HG03354 (cell line): ENCODE results near the gene CCDC172.

Source experiments
- ATAC-seq: cut with Tn5 transposase; IDR thresholded peaks from one replicate; pipeline ENCODE4 v1.9.1; 2021; ENCODE audit warnings: mild to moderate bottlenecking; ENCODE audit not compliant: unreplicated experiment, poor library complexity, severe bottlenecking

CCDC172 gene, protein sequence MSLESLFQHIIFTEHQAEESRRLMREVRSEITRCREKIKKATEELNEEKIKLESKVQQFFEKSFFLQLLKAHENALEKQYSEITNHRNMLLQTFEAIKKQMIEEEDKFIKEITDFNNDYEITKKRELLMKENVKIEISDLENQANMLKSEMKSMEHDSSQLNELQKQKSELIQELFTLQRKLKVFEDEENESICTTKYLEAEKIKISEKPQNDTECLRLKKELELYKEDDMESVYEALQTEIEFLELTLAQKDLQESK

DNA sequence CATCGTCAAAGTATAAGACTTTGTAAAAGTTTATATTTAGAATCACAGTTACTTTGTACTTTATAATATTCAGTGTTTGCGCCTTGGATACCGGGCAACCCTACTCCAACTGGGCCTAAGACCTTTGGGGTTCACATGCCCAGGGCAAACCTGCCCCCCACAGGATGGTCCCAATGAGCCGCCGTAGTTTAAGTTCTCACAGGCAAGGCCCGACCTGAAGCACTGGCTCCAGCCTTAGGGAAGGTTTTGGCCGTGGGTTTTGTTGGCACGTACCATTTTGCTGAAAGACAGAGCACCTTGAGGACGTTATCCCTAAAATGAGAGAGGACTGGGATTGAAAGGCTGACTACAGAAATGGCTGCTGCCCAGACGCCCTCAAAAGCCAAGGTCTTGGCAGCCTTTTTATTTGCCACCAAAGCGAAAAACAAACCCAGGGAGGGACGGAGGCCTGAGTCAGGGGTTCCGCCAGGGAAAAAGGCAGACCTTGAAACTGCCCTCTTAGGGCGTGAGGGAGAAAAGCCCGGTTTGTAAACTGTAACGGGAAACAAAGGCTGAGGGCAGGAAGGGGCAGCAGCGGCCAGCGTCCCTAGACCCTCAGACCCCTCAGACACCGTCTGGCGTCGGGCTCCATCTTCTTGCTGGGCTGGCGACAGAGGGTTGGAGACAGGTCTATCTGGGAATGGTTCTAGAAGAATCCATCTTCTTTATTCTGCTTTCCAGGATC lies at the start of gene CCDC172:
Gene CCDC172 (plus strand): TSS at position 222 of the 724 bp plus-strand sequence. CDS start 564 bp downstream, outside the sequence.
- ATAC-seq, result no peak

DNA sequence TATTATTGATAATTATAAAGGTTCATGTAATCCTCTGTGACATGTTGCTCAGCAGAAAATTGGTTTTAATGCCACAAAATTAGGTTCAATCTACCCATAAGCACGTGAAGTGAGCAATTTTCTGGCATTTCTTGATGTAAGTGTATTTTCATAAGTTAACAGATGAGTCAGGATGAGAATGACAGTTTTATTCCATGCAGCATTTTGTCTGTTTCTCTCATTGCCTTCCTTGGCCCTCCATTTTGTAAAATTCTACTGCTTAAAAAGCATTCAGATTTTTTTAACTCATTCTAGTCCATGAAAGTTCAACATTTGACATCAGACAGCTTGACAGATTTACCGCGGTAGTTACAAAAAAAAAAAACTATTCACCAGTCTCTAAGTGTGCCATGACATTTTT lies 47.3 kb upstream of the CCDC172 start:
- no peak for ATAC-seq

DNA sequence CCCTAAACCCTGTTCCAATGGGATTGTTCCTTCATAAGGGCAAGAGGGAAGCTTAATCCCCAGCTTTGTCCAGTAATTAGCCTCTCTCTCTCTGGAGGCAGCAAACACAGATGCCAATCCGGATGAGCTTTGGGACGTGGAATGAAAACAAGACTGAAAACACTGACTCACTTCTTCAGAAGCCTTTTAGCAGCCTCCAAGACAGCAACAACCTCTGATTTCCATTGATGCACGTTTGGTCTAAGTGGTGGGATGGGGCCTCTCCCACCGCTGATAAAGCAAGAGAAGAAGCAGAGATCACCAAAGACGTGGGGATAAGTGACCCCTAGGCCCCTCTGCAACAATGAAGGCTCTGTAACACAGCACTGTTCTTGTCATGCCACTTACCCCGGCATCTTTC lies 45.4 kb upstream of the CCDC172 start:
- no peak for ATAC-seq

DNA sequence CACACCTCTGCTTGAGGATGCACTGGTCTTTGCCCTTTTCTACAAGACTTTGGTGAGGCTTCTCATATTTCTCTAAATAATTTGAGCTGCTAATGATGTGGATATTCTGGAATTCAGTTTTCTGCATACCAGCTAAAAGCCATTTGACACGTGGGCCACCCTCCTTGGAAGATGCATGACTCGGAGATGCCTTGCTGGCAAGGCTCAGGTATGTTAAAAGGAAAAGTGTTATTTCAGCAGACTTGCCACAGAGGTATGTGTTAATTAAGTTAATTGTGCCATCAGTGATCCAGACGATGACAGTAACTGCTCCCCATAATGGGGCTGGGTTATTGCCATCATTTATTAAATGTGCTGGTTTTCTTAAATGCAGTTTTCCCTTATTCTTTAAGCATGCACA lies 42.5 kb upstream of the CCDC172 start:
- no peak for ATAC-seq

DNA sequence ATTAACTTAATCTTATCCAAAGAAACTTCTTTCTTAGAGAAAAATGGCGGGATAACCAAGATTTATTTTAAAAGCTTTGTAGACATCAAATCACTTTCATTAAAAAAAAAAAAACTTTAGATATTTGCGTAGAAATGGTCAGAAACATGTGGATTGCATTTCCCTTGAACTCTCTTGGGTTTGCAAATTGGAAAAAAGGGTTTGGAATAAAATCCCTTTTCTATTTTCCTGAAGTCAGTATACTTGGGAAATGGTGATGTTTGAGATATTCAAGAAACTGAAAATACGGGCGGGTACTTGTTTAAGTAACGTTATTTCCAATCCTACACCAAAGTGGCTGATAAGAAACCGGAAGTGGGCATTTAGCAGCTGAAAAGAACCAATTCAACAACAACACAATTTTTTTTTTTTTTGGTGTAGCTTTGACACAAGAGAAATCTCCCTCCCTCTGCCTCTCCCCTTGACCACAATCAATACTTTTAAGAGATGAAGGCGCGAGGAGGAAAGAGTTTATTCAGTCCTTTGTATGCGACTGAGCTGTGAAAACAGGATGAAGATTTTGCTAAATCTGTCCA lies 37.5 kb upstream of the CCDC172 start:
- no peak for ATAC-seq

DNA sequence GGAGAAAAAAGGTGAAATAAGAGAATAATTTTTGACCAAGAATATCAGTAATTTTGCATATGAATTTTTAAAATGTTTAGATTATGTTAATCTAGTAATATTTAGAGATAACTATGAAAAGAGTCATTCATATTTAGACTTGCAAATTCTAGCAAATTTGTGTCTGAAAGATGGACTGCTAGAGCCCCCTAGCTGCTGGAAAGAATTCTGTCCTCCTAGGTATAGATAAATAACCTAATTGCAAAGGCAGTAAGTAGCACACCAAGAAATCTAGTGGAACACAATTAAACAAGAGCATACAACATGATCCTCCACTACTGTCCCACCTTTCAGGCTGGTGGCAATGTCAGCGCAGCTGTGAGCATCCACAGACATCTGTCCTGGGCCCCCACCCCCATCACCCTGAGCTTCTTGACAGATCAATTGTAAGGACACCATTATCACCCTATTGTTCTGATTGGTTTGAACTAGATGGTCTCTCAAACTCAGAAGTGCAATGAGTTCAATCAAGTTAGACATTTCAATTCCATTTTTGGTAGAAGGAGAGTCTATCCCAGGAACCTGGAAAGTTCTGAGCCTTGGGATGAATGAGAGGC lies 36.2 kb upstream of the CCDC172 start:
- peak; percentile 64 for ATAC-seq

DNA sequence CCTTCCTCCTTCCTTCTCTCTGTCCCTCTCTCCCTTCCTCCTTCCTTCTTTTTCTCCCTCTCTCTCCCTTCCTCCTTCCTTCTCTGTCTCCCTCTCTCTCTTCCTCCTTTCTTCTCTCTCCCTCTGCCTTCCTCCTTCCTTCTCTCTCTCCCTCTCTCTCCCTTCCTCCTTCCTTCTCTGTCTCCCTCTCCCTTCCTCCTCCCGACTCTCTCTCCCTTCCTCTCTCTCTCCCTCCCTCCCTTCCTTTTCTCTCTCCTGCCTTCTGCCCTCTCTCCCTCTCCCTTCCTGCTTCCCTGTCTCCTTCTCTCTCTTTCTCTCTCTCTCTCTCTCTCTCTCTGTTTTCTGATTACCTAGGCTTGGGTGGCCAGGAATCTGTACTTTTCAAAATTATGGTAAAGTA lies 34.6 kb upstream of the CCDC172 start:
- no peak for ATAC-seq

DNA sequence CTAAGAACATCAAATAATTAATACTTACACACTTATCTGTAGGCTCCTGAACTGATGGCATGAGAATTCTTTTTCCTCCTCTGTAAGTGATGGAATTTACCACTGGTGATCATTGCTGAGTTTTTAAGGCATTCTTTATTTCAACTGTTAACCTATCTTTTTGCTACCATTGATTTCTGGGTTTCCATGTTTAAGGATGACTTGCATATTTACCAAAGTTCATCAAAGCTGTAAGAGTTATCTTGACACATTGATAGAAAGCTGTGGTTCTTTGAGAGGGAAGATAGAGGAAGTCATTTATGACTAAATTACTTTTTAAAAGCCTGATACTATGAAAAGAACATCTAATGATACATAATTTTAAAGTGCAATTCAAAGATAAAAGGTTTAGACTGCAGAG lies 31.8 kb upstream of the CCDC172 start:
- no peak for ATAC-seq

DNA sequence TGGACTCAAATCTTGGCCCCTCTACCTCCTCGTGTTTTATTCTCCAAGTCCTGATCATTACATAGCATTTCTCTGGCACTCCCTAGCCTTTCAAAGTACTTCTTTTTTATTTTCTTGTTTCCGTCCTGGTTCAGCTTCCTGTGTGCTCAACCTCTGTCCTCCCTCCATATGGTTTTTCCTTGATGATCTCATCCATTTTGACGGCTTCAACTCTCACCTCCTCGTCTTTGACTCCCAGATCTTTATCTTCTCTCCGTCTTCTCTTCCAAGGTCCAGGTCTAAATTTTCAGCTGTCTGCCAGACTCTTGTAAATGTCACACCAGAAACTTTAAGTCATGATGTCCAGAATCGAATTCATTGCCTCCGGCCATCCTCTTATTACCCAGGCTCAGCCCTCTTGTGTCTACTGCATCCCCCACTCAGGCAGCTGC lies 27.9 kb upstream of the CCDC172 start:
- no peak for ATAC-seq

DNA sequence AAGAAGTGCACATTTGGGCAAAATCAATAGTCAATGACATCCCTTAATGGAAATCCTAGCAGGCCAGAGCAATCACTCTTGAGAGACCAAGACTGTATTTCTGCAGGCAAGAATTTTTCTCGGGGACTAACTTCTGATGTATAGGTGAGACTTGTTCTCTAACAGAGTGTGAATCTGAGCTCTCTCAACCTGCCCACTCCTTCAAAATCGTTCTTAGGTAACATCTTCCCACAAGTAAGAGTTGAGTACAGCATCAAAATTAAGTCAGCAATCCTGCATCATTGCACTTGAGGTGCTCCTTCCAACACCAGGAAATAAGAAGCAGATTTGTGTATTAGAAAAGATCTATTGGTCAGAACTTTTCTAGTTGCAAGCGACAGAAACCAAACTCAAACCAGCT lies 25.7 kb upstream of the CCDC172 start:
- ATAC-seq, result no peak

DNA sequence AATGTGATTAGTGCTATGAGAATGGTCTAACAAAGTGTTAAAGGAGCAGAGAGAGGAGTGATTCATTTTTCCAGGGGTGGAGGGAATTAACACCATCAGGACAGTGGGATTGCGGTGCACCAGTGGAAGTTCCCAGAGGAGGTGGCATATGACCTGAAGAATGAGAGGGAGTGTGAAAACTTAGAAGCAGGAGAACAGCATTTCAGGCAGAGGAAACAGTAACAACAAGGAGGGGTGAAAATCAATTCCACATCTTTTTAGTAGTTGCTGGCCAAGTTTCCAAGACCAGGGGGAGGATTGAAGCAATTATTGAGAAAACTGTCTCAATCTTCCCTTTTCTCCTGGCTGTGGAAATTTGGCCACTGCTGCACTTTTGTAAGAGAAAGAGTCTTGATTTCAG lies 23.7 kb upstream of the CCDC172 start:
- ATAC-seq, result no peak

DNA sequence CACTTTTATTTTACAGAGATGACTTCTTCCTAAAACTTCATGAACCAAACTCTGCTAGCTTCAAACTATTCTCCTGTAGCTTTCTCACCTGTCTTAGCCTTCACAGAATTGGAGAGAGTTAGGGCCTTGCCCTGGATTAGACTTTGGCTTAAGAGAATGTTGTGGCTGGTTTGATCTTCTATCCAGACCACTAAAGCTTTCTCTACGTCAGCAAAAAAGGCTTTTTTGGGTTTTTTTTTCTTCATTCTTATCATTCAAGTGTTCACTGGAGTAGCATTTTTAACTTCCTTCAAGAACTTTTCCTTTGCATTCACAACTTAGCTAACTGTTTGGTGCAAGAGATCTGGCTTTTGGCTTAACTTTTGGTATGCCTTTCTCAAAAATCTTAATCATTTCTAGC lies 19.3 kb upstream of the CCDC172 start:
- ATAC-seq, result no peak

DNA sequence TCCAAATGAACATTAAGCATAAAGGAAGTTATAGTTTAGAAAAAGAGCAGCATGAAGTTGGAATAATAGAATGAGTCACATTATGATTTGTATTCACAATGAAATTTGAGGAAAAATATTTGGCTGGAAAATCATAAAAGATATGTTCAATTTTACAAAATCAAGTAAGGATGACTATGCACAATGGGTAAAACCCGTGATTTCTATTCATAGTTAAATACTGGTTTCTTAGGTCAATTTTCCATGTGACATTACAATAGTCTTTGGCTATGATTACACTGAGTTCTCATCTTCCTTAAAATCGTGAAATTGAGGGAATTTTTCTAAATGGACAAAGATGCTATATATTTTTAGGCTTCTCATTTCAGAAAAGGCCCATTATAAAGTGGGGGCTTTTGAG lies 17.4 kb upstream of the CCDC172 start:
- ATAC-seq, result no peak

DNA sequence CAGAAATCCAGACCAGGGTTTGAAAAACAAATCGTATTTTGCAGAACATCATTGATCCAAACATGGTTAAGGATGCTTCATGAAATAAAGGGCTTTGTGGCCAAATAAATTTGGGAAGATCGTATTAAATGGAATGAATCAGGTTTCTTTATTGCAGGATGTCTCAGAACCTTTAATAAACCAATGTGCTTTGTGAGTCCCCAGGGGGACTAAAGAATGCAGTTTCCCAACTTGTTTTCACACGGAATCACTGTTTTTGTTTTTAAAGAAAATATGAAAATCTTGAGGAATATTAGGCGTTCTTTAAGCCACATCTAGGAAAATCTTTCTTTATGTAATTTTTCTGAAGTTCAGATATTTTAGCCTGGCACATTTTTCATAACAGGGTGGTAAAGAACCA lies 16.8 kb upstream of the CCDC172 start:
- ATAC-seq, result no peak

DNA sequence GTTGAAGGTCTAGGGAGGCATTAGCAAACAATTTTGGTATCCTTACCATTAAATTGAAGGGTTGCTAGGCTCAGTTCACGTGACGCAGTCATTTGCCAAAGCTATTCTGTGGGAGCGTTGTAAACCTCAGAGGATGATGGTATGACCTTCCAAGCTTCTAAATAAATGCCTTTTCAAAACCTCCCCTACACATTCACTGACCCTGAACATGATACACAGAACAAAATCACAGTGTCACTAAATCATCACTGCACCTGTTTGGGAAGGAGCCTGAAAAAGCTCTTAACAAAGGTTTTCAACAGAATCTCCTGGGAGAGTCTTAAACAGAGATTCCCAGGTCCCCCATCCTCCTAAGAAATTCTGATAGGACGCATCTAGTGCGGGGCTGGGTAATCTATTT lies 13.2 kb upstream of the CCDC172 start:
- no peak for ATAC-seq

DNA sequence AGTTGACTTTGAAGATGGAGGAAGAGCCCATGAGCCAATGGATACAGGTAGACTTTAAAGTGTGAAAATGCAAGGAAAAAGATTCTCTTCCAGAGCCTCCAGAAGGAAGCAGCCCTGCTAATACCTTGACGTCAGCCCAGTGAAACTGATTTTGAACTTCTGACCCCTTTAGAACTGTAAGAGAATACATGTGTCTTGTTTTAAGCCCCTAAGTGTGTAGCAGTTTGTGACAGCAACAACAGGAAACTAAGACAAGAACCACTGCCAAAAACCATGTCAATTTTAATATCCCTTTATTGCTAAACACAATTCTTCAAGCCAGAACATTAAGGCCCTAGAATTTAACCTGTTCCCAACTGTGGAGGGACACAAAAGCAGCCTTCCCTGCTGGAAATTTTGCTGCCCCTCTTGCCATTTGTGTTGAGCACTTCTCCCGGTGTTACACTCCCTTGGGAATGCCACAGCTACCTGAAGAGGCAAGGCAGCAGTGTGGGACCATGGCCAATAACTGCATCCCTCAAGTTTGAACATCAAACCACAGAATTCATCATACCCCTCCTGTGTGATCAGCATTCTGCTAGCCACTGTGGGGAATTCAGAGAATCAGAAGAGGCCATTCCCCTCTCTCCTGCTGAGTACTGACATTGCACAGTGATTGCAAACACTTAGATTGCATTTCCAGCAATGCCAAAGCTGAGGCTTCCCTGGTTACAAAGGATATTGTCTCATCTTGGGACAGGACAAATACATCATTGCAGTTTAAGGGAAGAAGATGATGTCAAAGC lies 12.3 kb upstream of the CCDC172 start:
- no peak for ATAC-seq

DNA sequence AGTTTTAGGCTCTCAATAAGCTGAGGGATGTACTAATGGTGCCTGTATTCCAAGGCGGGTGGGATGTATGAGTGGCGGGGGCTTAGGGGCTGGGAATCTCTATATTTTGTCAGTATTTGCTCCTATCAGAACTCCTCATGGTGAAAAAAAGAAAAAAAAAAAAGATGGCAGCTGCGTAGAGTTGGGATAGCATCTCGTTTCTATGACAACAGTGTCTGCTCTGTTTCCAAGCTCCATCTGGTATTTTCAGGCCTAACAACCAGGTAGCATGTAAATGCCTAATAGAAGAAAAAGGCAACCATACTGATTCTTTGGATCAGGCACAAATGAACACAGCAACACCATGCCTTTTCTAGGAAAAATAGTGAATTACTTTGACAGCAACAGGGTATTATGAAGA lies 11.7 kb upstream of the CCDC172 start:
- no peak for ATAC-seq

DNA sequence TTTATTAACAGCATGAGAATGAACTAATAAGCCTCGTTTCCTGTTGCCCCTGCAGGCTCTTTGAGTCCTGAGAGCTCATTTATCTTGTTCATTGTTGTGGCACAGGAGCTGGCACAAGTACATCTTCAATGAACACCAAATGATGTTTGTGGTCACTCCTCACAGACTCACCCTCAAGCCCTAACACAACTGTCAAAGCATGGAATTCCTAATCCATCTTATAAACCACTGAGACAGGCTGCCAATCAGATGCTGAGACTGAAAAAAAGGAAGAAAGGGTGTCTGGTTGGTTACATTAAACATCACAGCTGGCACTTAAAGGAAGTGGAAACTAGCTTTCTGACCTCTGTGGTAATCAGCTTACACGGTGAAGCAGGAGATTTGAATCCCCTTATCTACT lies 7.7 kb upstream of the CCDC172 start:
- peak; percentile 61 for ATAC-seq

DNA sequence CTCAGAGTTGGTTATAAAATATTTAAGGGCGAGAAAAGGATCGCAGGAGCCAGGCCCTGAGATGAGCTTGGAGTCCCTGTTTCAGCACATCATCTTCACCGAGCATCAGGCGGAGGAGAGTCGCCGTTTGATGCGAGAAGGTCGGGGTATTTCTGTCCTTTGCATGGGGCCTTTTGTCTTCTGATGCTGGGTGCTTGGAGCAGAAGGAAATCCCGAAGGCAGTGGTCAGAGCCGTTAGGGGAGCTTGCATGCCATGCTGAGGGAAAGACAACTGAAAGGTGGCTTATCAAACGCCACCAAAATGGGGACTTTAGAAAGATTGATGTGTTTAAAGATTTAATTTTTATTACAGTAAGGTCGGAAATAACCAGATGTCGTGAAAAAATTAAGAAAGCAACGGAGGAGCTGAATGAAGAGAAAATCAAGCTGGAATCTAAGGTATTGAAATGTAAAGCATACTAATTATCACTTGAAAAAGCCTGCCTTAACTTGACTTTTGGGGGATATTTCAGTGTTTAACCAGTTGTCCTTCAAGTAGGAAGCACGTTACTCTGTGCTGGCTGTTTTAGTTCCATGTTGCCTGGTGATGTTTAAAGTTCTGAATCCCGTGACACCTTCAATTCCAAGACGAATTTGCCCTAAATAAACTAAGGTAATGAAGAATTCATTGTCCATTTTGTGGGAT lies 845 bp downstream of the CCDC172 start:
- ATAC-seq, result no peak

DNA sequence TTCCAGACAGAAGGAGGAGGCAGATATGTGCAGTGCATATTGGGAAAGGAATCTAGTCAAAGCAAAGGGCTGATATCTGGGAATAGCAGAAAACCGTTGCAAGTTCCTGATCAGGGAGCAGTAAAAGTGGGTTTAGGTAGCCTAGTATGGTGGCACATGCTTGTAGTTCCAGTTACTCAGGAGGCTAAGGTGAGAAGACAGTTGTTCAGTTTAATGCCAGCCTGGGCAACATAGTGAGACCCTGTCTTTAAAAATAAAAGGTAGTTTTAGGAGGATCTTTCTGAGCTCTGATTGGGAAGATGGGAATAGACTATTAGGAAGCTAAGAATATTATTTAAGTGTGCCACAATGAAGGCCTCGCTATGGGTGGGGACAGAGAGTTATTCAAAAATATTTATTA lies 1.7 kb downstream of the CCDC172 start:
- no peak for ATAC-seq
